Activated naive CD4-positive, alpha-beta T cell treated with Interleukin-2 at 50 U/mL for 16 hours (primary cell): Measurements from ENCODE around the gene ZNF718.
A peak's percentile ranks its signal among the peaks of the same experiment; 100 is the strongest.
"Not testable (repeated sequence)": the region's sequence is repeated elsewhere in the genome, so short reads cannot be mapped to it uniquely, and the experiment has no call there.

Experiments used
- DNase-seq: peaks from one replicate; pipeline ENCODE4 v3.0.0-alpha.2; 2020

ZNF718 gene

DNA sequence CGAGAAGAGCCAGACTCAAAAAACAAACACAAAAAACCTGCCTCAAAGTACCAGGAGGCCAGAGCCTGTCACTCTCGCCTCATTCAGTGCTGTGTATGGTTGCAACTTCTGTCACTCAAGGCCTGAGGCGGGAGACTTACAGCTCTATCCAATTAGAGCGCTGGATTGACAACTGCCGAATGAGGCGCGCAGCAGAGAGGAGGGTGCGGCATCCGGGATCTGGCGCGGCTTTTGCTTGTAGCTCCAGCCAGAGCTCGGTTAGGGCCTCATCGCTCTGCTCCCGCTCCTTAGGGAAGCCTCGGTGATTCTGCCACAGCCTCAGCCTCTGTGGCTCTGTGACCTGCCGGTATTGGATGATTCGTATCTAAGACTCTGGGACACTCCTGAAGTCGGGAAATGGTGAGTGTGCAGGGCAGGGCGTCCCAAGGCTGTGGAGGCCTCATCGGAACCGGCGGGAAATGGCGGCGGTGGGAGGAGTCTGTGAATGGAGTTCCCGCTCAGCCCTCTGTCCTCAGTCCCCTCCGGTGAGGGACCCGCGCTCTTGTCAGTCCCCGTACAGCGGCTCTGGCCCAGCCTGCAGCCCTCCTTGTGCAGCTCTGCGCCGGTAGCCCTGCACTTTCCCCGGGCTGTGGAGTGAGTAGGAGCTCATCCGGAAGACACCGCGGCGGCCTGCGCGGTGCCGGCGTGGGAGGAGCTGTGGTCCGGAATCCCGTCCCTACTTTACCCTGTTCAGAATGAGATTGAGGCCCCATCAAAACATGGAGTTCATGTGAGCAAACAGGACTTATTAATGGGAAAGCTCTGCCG is at the start of gene ZNF718:
ZNF718 (plus strand) TSS at position 227 of the 807 bp plus-strand sequence; CDS start at position 397, 170 bp downstream.
- DNase-seq = peak; percentile 89

- DNase-seq = no peak
Observed at GRCh38 chr4:85951-86350, 38.4 kb upstream of the ZNF718 start.

GRCh38 chr4:86559-87324 is 37.6 kb upstream of the ZNF718 start:
- not testable (repeated sequence) for DNase-seq

- DNase-seq = no peak
Observed at GRCh38 chr4:98386-98785, 25.9 kb upstream of the ZNF718 start.

DNA sequence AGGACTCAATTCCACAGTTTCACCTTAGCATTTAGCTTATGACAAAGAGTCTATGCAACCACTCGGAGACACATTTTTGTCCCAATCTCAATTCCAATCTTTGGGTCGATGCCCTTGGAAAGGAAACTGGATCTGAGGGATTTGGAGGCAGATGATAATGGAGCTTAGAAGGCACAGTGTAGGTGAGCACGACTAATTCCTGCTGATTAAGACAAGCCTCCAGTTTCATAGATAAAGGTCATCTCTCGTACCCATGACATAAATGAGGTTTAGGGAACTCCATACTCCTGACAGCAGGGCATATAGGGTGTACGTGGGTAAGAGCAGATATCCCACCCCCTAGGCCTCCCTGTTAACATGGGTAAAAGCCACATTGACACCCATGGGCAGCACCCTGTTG is 24.4 kb upstream of the ZNF718 start:
- no peak for DNase-seq

- no peak for DNase-seq
Observed at GRCh38 chr4:107083-107443, 17.2 kb upstream of the ZNF718 start.

GRCh38 chr4:107444-108429 is 16.6 kb upstream of the ZNF718 start:
- no peak for DNase-seq

GRCh38 chr4:112771-113170 is 11.5 kb upstream of the ZNF718 start:
- no peak for DNase-seq

DNA sequence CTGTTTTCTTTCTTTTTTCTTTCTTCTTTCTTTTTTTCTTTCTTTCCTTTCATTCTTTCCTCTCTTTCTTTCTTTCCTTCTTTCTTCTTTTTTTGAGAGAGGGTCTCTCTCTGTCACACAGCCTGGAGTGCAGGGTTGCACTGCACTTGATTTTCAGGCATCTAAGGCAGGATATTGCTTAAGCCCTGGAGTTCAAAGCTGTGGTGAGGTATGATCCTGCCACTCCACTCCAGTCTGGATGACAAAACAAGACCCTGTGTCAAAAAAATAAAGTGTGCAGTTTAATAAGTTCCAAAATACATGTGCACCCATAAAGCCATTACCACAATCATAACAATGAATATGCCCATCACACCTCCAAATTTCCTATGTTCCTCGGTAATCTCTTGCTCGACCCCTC is 10.6 kb upstream of the ZNF718 start:
- no peak for DNase-seq

DNA sequence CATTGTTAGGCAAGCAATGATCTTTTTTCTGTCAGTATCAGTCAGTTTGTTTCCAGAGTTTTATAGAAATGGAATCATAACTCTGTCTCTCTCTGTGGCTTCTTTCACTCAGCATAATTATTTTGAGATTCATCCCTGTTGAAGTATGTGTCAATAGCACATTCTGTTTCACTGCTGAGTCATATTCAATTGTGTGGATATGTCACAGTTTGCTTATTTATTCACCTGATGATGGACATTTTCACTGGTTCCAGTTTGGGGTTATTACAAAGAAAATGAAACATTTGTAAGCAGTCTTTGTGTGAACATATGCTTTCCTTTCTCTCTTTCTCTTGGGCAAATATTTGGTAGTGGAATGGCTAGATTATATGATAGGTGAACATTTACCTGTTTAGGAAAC is 10.2 kb upstream of the ZNF718 start:
- no peak for DNase-seq

DNA sequence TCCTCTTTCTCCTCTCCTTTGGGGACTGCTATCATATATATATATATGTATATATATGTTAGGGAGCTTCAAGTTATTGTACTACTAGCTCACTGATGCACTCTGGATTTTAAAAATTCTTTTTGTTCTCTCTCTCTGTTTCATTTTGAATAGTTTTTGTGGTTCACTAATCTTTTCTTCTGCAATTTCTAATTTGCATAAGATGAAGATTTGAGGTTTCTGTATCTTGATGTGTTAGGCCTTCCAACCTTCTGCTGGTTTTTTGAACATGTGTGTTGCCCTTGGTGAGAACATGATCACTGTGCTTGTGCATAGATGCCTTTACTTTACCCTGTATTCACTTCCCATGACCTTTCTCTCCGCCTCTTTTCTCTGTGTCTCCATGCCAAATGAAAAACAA is 7.8 kb upstream of the ZNF718 start:
- DNase-seq = no peak

DNA sequence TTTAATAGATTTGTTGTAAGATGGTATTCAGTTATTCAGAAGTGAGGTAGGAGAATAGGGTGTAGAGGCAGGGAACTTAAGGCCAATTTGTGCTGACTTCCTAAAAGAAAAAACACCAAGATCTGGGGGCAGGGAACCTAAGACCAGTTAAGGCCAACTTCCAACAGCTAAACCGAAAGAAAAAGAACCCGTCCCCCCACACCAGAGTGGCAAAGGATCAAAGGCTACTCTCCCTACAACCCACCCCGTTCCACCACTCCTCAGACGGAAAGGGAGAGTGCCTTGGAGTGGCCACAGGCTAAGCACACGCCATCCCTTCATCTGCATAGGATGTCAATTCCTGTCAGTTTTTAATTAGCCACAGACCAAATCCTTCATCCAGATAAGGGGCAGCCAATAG is 3.7 kb upstream of the ZNF718 start:
- no peak for DNase-seq

DNA sequence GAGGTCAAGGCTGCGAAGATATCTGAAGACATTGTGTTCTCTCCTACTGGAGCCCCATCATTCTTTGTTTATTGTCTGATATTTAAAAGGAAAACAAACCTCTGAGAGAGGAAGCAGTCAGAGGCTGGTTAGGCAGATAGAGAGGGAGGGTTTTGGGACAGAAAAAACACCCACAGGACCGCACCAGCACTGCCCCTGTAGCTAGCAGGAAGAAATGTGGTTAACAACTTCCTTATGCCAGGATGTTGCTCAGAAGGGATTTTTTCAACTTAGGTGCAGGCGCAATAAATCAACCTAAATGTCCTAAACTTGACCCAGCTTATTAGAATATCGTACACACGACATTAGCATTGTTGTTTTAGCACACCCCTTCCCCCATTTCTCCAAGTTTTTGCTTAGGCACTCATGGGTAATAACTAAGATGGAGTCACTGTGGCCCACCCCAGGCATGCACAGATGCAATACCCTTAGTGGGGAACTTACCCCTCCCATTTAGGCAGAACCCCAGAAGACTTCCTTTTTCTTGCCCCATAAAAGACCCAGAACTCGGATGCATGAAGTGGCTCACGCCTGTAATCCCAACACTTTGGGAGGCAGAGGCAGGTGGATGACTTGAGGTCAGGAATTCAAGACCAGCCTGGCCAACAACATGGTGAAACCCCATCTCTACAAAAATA is 2.8 kb upstream of the ZNF718 start:
- no peak for DNase-seq

DNA sequence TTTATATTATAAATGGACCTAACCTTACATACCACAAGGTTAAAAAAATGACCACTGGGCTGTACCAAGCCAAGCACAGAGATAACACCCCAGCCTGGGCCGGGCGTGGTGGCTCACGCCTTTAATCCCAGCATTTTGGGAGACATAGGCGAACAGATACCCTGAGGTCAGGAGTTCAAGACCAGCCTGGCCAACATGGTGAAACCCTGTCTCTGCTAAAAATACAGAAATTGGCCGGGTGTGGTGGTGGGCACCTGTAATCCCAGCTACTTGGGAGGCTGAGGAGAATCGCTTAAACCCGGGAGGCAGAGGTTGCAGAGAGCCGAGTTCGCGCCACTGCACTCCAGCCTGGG is 403 bp upstream of the ZNF718 start:
- not testable (repeated sequence) for DNase-seq

DNA sequence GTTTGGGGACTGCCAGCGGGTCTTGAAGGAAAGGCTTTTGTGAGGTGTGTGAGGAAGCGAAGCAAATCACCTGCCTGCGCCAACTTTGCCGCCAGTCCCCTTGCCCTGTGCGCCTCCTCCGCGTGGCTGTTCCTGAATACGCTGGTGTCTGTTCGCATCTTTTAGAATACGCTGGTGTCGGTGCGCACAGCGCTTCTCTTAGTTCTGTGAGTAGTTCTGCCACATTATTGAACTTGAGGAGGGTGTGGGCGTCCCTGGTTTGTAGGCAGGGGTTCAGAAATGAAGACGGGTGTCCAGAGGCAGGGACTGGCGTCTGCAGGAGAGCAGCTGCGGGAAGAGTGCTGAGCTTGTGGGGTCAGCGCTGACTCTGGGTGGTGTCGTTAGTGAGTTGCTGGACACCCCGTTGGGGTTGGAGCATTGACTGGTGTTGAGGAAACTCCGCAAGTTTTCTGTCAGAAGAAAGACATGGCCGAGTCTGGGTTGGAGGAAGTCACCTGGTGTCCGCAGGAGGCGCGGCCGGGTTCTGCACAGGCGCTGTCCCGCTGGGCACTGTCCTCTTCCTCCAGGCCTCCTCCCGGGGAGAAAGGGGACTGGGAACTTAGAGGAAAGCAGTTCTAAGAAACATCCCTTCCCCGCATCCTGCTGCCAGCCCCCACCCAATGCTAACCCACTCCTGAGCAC is 930 bp downstream of the ZNF718 start:
- no peak for DNase-seq

GRCh38 chr4:125833-126232 is 1.5 kb downstream of the ZNF718 start:
- DNase-seq = no peak

- DNase-seq = no peak
Observed at GRCh38 chr4:132483-132882, 8.2 kb downstream of the ZNF718 start.

GRCh38 chr4:138935-139334 is 14.6 kb downstream of the ZNF718 start:
- no peak for DNase-seq

GRCh38 chr4:139691-140090 is 15.4 kb downstream of the ZNF718 start:
- no peak for DNase-seq

DNA sequence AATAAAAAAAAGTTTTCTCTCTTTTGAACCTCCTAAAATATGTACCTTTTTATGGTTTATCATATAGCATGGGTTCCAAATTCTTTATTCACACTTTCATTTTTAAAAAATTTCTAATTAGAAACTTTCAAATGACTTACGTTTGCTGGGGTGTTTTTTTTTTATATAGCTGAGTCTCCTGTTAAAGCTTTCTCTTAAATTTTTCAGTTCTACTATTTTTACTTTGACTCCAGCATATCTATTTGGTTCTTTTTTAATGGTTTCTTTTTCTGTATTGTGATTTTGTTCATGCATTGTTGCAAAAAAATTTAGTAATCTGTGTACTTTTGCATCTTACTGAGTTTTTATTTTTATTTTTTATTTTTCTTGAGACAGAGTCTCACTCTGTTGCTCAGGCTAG is 22.3 kb downstream of the ZNF718 start:
- DNase-seq = no peak

DNA sequence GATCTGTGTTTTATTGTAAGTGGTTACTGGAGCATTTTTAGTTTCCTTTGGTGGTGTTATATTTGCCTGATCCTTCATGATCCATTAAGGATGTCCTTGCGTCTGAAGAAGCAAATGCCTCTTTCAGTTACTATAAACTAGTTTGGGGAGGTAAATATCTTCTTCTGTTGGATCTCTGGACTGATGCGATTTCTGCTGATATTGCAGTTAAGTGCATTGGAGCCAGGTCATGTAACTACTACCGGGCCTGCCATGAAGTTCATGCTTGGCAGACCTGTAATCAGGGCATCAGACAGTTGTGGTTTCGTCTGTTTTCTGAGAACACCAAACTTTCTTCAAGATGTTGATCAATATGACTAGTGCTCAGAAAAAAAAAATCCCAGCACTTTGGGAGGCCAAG is 22.9 kb downstream of the ZNF718 start:
- no peak for DNase-seq
